ENCODE data around the gene PDE4D. TPM values are rescaled to one million over a fixed set of nuclear protein-coding genes. Genes with fewer than 3 reads are reported as not detected.

The PDE4D gene
- total RNA-seq, 1 donor from 2014 or later: 34.5 TPM

DNA sequence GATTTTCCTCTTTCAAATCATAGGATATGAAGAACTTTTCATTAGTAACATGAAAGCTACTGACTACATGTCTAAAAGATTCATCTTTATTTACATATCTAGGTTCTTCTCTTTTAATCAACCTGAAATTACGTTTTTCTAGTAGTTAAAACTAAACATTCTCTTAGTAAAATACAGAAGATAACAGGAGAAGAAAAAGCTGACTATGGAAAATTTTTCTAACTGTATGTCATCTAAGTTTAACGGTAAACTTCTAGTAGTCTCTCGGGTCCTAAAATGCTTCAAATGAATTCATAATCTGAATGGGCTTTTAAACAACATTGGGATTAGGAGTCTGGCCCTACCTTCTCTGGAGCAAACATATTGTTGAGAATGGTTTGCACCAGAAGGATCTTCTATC lies 151.9 kb downstream of the PDE4D start:
- Histone ChIP-seq H3K27ac (replicated peaks) (no peak overlapping the region), H3K4me1 (peaks cover 9% of the 10 kb centered on the region), H3K9me3 (replicated peaks) (no peaks in the 10 kb centered on the region), H3K36me3 (no peaks in the 10 kb centered on the region), H3K27me3 (ENCODE audit: low read depth) (no peaks in the 10 kb centered on the region), H3K4me3 (no peak overlapping the region)
- DNase-seq: no peak
- TF ChIP-seq, protein P1, sequence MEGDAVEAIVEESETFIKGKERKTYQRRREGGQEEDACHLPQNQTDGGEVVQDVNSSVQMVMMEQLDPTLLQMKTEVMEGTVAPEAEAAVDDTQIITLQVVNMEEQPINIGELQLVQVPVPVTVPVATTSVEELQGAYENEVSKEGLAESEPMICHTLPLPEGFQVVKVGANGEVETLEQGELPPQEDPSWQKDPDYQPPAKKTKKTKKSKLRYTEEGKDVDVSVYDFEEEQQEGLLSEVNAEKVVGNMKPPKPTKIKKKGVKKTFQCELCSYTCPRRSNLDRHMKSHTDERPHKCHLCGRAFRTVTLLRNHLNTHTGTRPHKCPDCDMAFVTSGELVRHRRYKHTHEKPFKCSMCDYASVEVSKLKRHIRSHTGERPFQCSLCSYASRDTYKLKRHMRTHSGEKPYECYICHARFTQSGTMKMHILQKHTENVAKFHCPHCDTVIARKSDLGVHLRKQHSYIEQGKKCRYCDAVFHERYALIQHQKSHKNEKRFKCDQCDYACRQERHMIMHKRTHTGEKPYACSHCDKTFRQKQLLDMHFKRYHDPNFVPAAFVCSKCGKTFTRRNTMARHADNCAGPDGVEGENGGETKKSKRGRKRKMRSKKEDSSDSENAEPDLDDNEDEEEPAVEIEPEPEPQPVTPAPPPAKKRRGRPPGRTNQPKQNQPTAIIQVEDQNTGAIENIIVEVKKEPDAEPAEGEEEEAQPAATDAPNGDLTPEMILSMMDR (IDR thresholded peaks at IDR 0.05; ENCODE audit: borderline replicate concordance): no peak
- intact Hi-C loops (cut with micrococcal nuclease): no loop called here

DNA sequence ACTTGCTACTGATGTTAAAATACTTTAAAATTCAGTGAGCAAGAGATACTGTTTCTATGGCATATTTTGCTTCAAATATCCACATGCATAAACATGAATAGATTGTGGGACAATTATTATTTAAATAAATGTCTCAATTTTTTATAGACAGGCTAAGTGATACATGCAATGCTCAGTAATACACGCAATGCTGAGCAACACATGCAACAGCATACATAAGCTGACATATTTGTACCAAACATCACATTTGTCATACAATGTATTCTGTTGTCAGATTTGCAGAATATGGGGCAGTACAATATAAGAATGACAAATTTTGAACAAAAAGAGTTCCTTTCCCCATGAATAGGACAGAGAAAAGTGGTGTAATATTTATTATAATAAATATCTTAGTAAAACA lies 155.5 kb downstream of the PDE4D start:
- intact Hi-C loops (cut with micrococcal nuclease): no loop called here
- Histone ChIP-seq H3K27ac (replicated peaks) (no peak overlapping the region), H3K9me3 (replicated peaks) (no peaks in the 10 kb centered on the region), H3K27me3 (ENCODE audit: low read depth) (no peaks in the 10 kb centered on the region), H3K36me3 (no peaks in the 10 kb centered on the region), H3K4me1 (no peaks in the 10 kb centered on the region), H3K4me3 (no peak overlapping the region)
- TF ChIP-seq, protein P1 (IDR thresholded peaks at IDR 0.05; ENCODE audit: borderline replicate concordance): no peak
- DNase-seq: no peak

DNA sequence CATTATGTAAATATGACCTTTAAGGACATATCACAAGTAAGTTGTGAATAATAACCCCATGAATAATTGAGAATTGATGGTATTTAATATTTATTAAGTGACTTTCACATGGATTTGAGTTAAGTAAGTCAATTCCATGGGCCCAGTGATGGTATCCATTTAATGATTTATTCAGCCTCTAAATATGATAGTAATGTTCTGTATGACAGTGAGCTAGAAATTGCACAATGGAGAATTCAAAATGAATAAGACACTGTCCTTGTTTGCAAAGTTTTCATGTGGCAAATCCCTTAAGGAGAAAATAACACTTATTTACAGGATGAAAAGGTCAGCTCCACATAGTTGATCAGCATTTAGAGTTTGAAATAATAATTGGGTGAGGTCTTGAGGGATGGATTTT lies 160.7 kb downstream of the PDE4D start:
- Histone ChIP-seq H3K4me3 (no peak overlapping the region), H3K4me1 (no peaks in the 10 kb centered on the region), H3K27me3 (ENCODE audit: low read depth) (no peaks in the 10 kb centered on the region), H3K27ac (replicated peaks) (no peak overlapping the region), H3K9me3 (replicated peaks) (no peaks in the 10 kb centered on the region), H3K36me3 (no peaks in the 10 kb centered on the region)
- TF ChIP-seq, protein P1 (IDR thresholded peaks at IDR 0.05; ENCODE audit: borderline replicate concordance): no peak
- DNase-seq: no peak
- intact Hi-C loops (cut with micrococcal nuclease): no loop called here

DNA sequence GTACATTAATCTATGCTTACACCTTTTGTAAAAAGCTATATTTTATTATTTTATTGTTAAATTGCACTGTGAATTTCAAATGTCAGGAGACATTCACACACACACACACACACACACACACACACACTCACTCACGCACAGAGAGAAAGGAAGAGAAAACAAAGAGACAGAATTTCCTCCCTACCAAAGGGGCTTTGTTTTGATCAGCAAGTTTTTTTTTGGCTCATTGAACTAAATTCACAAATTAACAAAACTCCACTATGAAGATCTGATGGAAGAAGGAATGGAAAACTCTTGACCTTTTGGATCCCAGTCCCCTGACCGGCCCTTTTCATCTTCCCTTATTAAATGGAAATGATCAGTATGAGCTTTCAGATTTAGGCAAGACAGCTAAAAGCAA lies 161.2 kb downstream of the PDE4D start:
- no peak overlapping the region for H3K4me3 ChIP-seq
- H3K9me3 ChIP-seq (replicated peaks): no peaks in the 10 kb centered on the region
- no peak for DNase-seq
- TF ChIP-seq, protein P1 (IDR thresholded peaks at IDR 0.05; ENCODE audit: borderline replicate concordance): no peak
- H3K36me3 ChIP-seq: no peaks in the 10 kb centered on the region
- H3K27ac ChIP-seq (replicated peaks): no peak overlapping the region
- H3K4me1 ChIP-seq: no peaks in the 10 kb centered on the region
- intact Hi-C loops (cut with micrococcal nuclease): no loop called here
- no peaks in the 10 kb centered on the region for H3K27me3 ChIP-seq (ENCODE audit: low read depth)

DNA sequence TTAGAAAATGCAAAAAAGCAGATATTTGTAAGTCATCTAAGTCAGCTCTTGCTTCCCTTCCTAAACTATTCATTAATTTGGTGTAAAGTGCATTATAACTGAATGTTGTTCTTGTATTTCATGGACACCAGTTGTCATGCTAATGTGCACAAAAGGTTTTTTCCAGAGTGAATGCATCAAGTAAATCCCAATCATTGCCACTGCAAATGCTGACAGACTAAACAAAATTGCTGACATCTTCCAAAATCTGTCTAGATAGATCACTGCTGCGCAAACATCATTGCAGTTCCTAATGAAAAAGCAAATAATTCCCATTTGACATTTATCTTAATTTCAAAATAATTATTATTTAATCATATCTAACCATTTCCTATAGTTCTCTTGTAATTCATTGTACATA lies 161.7 kb downstream of the PDE4D start:
- H3K4me3 ChIP-seq: no peak overlapping the region
- H3K27ac ChIP-seq (replicated peaks): no peak overlapping the region
- no peaks in the 10 kb centered on the region for H3K9me3 ChIP-seq (replicated peaks)
- no peaks in the 10 kb centered on the region for H3K4me1 ChIP-seq
- DNase-seq: no peak
- intact Hi-C loops (cut with micrococcal nuclease): no loop called here
- TF ChIP-seq, protein P1 (IDR thresholded peaks at IDR 0.05; ENCODE audit: borderline replicate concordance): no peak
- no peaks in the 10 kb centered on the region for H3K36me3 ChIP-seq
- no peaks in the 10 kb centered on the region for H3K27me3 ChIP-seq (ENCODE audit: low read depth)

DNA sequence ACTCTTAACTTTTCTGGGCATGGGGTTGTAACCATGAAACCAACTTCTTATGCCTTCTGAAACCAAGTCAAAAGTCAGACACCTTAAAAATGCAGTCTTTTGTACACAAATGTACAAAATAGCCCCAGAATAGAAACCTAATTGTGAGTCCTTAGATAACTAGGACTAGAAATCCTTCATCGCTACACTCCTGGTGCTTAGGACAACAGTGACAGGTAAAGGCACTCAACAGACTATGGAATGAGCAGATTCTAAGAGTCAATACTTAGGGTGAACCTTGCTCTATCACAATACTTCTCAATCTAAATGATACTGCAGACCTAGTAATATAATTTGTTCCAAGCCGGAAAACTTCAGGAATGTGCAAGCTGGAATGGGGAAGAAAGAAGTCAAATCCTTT lies 163.7 kb downstream of the PDE4D start:
- TF ChIP-seq, protein P1 (IDR thresholded peaks at IDR 0.05; ENCODE audit: borderline replicate concordance): no peak
- Histone ChIP-seq H3K27ac (replicated peaks) (no peak overlapping the region), H3K4me1 (no peaks in the 10 kb centered on the region), H3K27me3 (ENCODE audit: low read depth) (no peaks in the 10 kb centered on the region), H3K36me3 (no peaks in the 10 kb centered on the region), H3K4me3 (no peak overlapping the region), H3K9me3 (replicated peaks) (no peaks in the 10 kb centered on the region)
- intact Hi-C loops (cut with micrococcal nuclease): no loop called here
- no peak for DNase-seq

All from left ventricle myocardium inferior (tissue), 1 donor.